HUES64 (cell line): ENCODE measurements around the gene AGPAT2.
A peak's percentile ranks its signal among the peaks of the same experiment; 100 is the strongest.

Experiments
- H3K27ac ChIP-seq: 2 replicates; pipeline ENCODE4 v1.7.0; 2013; ENCODE audit warnings: low read depth, low read length, inconsistent platforms
- H3K27me3 ChIP-seq: 2 replicates; pipeline ENCODE4 v1.6.1; 2013; ENCODE audit warnings: mild to moderate bottlenecking, low read length; ENCODE audit not compliant: insufficient read depth
- H3K36me3 ChIP-seq: 2 replicates; pipeline ENCODE4 v1.6.1; 2013; ENCODE audit warnings: mild to moderate bottlenecking, low read length; ENCODE audit not compliant: insufficient read depth
- H3K4me1 ChIP-seq: 2 replicates; pipeline ENCODE4 v1.6.1; 2013; ENCODE audit warnings: mild to moderate bottlenecking, low read length, moderate library complexity; ENCODE audit not compliant: insufficient read depth
- H3K4me3 ChIP-seq: 2 replicates; pipeline ENCODE4 v1.5.1; 2013; ENCODE audit warnings: mild to moderate bottlenecking, low read length, moderate library complexity
- H3K9ac ChIP-seq: 2 replicates; pipeline ENCODE4 v1.6.1; 2013; ENCODE audit warnings: mild to moderate bottlenecking, low read depth, low read length
- H3K9me3 ChIP-seq: 2 replicates; pipeline ENCODE4 v1.6.1; 2013; ENCODE audit warnings: low read depth, low read length; ENCODE audit not compliant: insufficient read depth
- WGBS: fragments of 150-250, 120-280 bp; methylation state at CpG from one replicate; pipeline ENCODE4 v1.1.7; 2013; ENCODE audit warnings: missing lambda C conversion rate; 5-methylcytosine and 5-hydroxymethylcytosine counted together

AGPAT2 gene

GRCh38 chr9:136670576-136671253 is 16.5 kb downstream of the AGPAT2 start:
- Histone ChIP-seq H3K9me3 (no peaks in the 10 kb centered on the region), H3K9ac (no peak overlapping the region), H3K36me3 (0 out of 2 replicates have a peak, but pooled peaks cover 3% of the 10 kb centered on the region), H3K27me3 (no peaks in the 10 kb centered on the region), H3K4me3 (no peak overlapping the region), H3K27ac (no peak overlapping the region), H3K4me1 (no peaks in the 10 kb centered on the region)
- WGBS = 95% methylated on average over 36 of the region's 36 CpGs

- WGBS = 93% methylated on average over 23 of the region's 23 CpGs
- no peak overlapping the region for H3K9ac ChIP-seq
Observed at GRCh38 chr9:136669791-136670464, 17.3 kb downstream of the AGPAT2 start.

GRCh38 chr9:136668983-136669790 is 18.1 kb downstream of the AGPAT2 start:
- no peaks in the 10 kb centered on the region for H3K4me1 ChIP-seq
- no peaks in the 10 kb centered on the region; the same call in 1 of the 2 replicates for H3K27me3 ChIP-seq
- no peaks in the 10 kb centered on the region for H3K36me3 ChIP-seq
- H3K27ac ChIP-seq = no peak overlapping the region
- H3K4me3 ChIP-seq = no peak overlapping the region
- no peaks in the 10 kb centered on the region for H3K9me3 ChIP-seq
- H3K9ac ChIP-seq = no peak overlapping the region
- 89% methylated on average over 23 of the region's 23 CpGs for WGBS

More at GRCh38 chr9:136669791-136670464, 17.3 kb downstream of the AGPAT2 start:
- H3K4me1 ChIP-seq = no peaks in the 10 kb centered on the region
- no peaks in the 10 kb centered on the region; the same call in 1 of the 2 replicates for H3K27me3 ChIP-seq
- H3K27ac ChIP-seq = no peak overlapping the region
- H3K36me3 ChIP-seq = 0 out of 2 replicates have a peak, but pooled peaks cover 3% of the 10 kb centered on the region
- H3K9me3 ChIP-seq = no peaks in the 10 kb centered on the region
- no peak overlapping the region for H3K4me3 ChIP-seq

- WGBS = 88% methylated on average over 40 of the region's 40 CpGs
- Histone ChIP-seq H3K27ac (no peak overlapping the region), H3K4me1 (no peaks in the 10 kb centered on the region), H3K4me3 (no peak overlapping the region), H3K27me3 (no peaks in the 10 kb centered on the region; the same call in 1 of the 2 replicates), H3K36me3 (no peaks in the 10 kb centered on the region), H3K9me3 (no peaks in the 10 kb centered on the region), H3K9ac (no peak overlapping the region)
Observed at GRCh38 chr9:136667940-136668760, 19.1 kb downstream of the AGPAT2 start.

GRCh38 chr9:136667214-136667939 is 19.9 kb downstream of the AGPAT2 start:
- 76% methylated on average over 21 of the region's 21 CpGs for WGBS
- no peaks in the 10 kb centered on the region for H3K4me1 ChIP-seq
- no peak overlapping the region for H3K27ac ChIP-seq
- H3K9me3 ChIP-seq = no peaks in the 10 kb centered on the region
- no peaks in the 10 kb centered on the region; the same call in 1 of the 2 replicates for H3K27me3 ChIP-seq
- no peak overlapping the region for H3K9ac ChIP-seq
- H3K4me3 ChIP-seq = no peak overlapping the region
- no peaks in the 10 kb centered on the region for H3K36me3 ChIP-seq

GRCh38 chr9:136666372-136667213 is 20.7 kb downstream of the AGPAT2 start:
- Histone ChIP-seq H3K9ac (no peak overlapping the region), H3K27ac (no peak overlapping the region), H3K27me3 (no peaks in the 10 kb centered on the region; the same call in 1 of the 2 replicates)

GRCh38 chr9:136665704-136666371 is 21.4 kb downstream of the AGPAT2 start:
- H3K4me3 ChIP-seq = peak overlapping the region; percentile 51
- H3K9ac ChIP-seq = no peak overlapping the region
- no peaks in the 10 kb centered on the region for H3K4me1 ChIP-seq
- H3K36me3 ChIP-seq = no peaks in the 10 kb centered on the region
- no peaks in the 10 kb centered on the region; the same call in 1 of the 2 replicates for H3K27me3 ChIP-seq
- H3K27ac ChIP-seq = no peak overlapping the region
- WGBS = under 1% methylated on average over 109 of the region's 109 CpGs
- H3K9me3 ChIP-seq = no peaks in the 10 kb centered on the region

More at GRCh38 chr9:136666372-136667213, 20.7 kb downstream of the AGPAT2 start:
- 40% methylated on average over 35 of the region's 35 CpGs for WGBS
- H3K4me3 ChIP-seq = peak overlapping the region; percentile 51
- H3K9me3 ChIP-seq = no peaks in the 10 kb centered on the region
- H3K4me1 ChIP-seq = no peaks in the 10 kb centered on the region
- H3K36me3 ChIP-seq = no peaks in the 10 kb centered on the region

GRCh38 chr9:136665111-136665703 is 22.1 kb downstream of the AGPAT2 start:
- no peaks in the 10 kb centered on the region; the same call in 1 of the 2 replicates for H3K27me3 ChIP-seq
- H3K9ac ChIP-seq = peak overlapping the region; percentile 52; the same call in 1 of the 2 replicates
- H3K4me3 ChIP-seq = peak overlapping the region; percentile 51
- H3K27ac ChIP-seq = no peak overlapping the region
- H3K4me1 ChIP-seq = no peaks in the 10 kb centered on the region
- H3K9me3 ChIP-seq = no peaks in the 10 kb centered on the region
- H3K36me3 ChIP-seq = no peaks in the 10 kb centered on the region
- WGBS = 12% methylated on average over 49 of the region's 49 CpGs
